Small intestine (tissue), 7 donors: ENCODE results near the gene AKIRIN1. TPM values are rescaled to one million over a fixed set of nuclear protein-coding genes. Genes with fewer than 3 reads are reported as not detected.

Experiments
- DNase-seq, 2 donors: peaks; one replicate each; pipeline versions ENCODE4 v3.0.0 to v3.0.0-alpha.2; 2013
- FAIRE-seq: peaks from 2 replicates; lab custom pipeline; 2012; peaks lifted over from hg19 to GRCh38; lab: Jason Lieb, UNC
- H3K27ac ChIP-seq, 3 donors: one replicate each; pipeline ENCODE4 v1.5.1; 2013; ENCODE audit warnings: low read length in 2 of 3, mild to moderate bottlenecking in 2 of 3, control low read depth in 1 of 3, inconsistent platforms in 1 of 3, low read depth in 1 of 3, moderate library complexity in 1 of 3
- H3K27me3 ChIP-seq, 3 donors: one replicate each; pipeline ENCODE4 v1.6.1; 2013; ENCODE audit warnings: low read length in 3 of 3, inconsistent platforms in 1 of 3; ENCODE audit not compliant: control insufficient read depth in 3 of 3, insufficient read depth in 3 of 3
- H3K36me3 ChIP-seq, 3 donors: one replicate each; pipeline ENCODE4 v1.6.1; 2013; ENCODE audit warnings: low read length in 3 of 3, inconsistent platforms in 1 of 3, low read depth in 1 of 3, mild to moderate bottlenecking in 1 of 3, moderate library complexity in 1 of 3; ENCODE audit not compliant: control insufficient read depth in 3 of 3, insufficient read depth in 2 of 3
- H3K4me1 ChIP-seq, 3 donors: one replicate each; pipeline ENCODE4 v1.6.1; 2013; ENCODE audit warnings: low read length in 2 of 3, inconsistent platforms in 1 of 3, low read depth in 1 of 3, mild to moderate bottlenecking in 1 of 3, moderate library complexity in 1 of 3; ENCODE audit not compliant: control insufficient read depth in 3 of 3, insufficient read depth in 2 of 3
- H3K4me3 ChIP-seq, 3 donors: one replicate each; pipeline ENCODE4 v1.5.1; 2013; ENCODE audit warnings: low read length in 3 of 3, control low read depth in 1 of 3, inconsistent platforms in 1 of 3, low read depth in 1 of 3, mild to moderate bottlenecking in 1 of 3, moderate library complexity in 1 of 3
- H3K9me3 ChIP-seq, 2 donors: one replicate each; pipeline ENCODE4 v1.6.1; 2013; ENCODE audit warnings: low read depth in 1 of 2, low read length in 1 of 2; ENCODE audit not compliant: control insufficient read depth in 2 of 2, insufficient read depth in 1 of 2
- WGBS, 3 donors: extraction: QIAGEN DNeasy Blood & Tissue Kit; methylation state at CpG; one replicate each; pipeline ENCODE4 v1.1.7; 2013; 5-methylcytosine and 5-hydroxymethylcytosine counted together
- polyA plus RNA-seq, 4 donors: library from polyadenylated mRNA; stranded (reverse) in 3 of 4; unstranded in 1 of 4; fragments of 200-250 nt in 3 of 4; fragments of 120-200 nt in 1 of 4; gene quantifications; one replicate each; pipeline versions ENCODE4 v1.2.1 to v1.2.3, GENCODE V29; 2013
- donor health status: healthy with polysubstance abuse.
- donor health status: control.
- donor health status: control.
- donor health status: Bipolar disorder and iron deficiency.
- donor health status: healthy.

The AKIRIN1 gene
- polyA plus RNA-seq, 4 donors = 24.5 to 35.8 (median 28.6) TPM

GRCh38 chr1:38989979-38990378 is 1.1 kb upstream of the AKIRIN1 start:
- peaks cover 0 to 14% (median 0%) of the 10 kb centered on the region in 3 donors for H3K36me3 ChIP-seq
- DNase-seq (no peak), FAIRE-seq (no peak)
- H3K9me3 ChIP-seq = no peaks in the 10 kb centered on the region
- 45 to 77% (median 74%) methylated on average over 2 of the region's 2 CpGs for WGBS, 3 donors
- no peak overlapping the region for H3K4me3 ChIP-seq
- no peaks in the 10 kb centered on the region for H3K27me3 ChIP-seq
- peaks cover 2 to 14% (median 5%) of the 10 kb centered on the region in 3 donors for H3K4me1 ChIP-seq
- peak overlapping the region in 1 of 3 donors; percentile 84 for H3K27ac ChIP-seq

- FAIRE-seq (no peak), DNase-seq (no peak)
Measured at GRCh38 chr1:38990386-38990737, 714 bp upstream of the AKIRIN1 start.

GRCh38 chr1:38991638-38992411 is 749 bp downstream of the AKIRIN1 start:
- WGBS, 3 donors = 0 to 1% (median 1%) methylated on average over 29 to 30 of the region's 30 CpGs
- Histone ChIP-seq H3K27me3 (no peaks in the 10 kb centered on the region), H3K4me3 (peak overlapping the region; percentile 95 to 100 (median 96)), H3K9me3 (no peaks in the 10 kb centered on the region), H3K36me3 (peaks cover 0 to 25% (median 0%) of the 10 kb centered on the region in 3 donors), H3K27ac (peak overlapping the region; percentile 84 to 85 (median 85)), H3K4me1 (peaks cover 2 to 7% (median 5%) of the 10 kb centered on the region in 3 donors)
- FAIRE-seq (no peak), DNase-seq (peak; percentile 40 to 59)

More at GRCh38 chr1:38990386-38990737, 714 bp upstream of the AKIRIN1 start:
- Histone ChIP-seq H3K27me3 (no peaks in the 10 kb centered on the region), H3K27ac (peak overlapping the region in 2 of 3 donors; percentile 84), H3K9me3 (no peaks in the 10 kb centered on the region), H3K4me3 (peak overlapping the region; percentile 48 to 95 (median 67)), H3K36me3 (peaks cover 0 to 14% (median 0%) of the 10 kb centered on the region in 3 donors), H3K4me1 (peaks cover 2 to 14% (median 5%) of the 10 kb centered on the region in 3 donors)
- 8 to 26% (median 8%) methylated on average over 5 of the region's 5 CpGs for WGBS, 3 donors

DNA sequence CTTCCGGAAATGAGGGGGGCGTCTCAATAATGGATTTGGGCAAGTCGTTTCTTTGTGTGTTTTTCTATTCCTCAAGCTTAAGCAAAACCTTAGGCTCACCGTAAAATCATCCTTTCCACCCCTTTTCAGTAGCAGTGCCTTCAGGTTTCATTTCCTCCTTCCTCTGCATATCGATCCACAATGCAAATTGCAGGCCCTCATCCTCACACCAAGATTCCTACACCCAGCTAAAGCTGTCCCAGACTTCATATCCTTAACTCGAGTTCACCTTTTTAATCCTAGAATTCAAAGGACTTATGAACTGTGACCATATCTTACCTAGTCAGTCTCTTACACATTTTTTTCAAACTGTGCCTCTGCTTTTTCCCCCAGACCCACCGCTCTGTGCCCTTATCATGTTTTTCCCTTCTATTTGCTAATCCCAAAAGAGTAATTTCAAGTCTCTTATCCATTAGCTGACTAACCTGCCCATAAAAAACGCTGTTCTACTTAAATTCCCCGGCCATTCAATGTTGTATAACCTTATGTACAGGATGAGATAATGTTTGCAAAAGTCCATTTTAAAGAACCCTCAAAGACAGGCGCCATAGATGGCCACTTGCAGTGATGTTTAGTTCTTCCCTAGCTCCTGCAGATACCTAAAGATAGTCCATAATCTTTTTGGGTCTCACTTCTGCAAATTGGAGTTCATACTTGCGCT is 1.5 kb downstream of the AKIRIN1 start:
- Histone ChIP-seq H3K4me1 (peaks cover 2 to 7% (median 5%) of the 10 kb centered on the region in 3 donors), H3K4me3 (peak overlapping the region; percentile 95 to 100 (median 96)), H3K36me3 (peaks cover 0 to 25% (median 0%) of the 10 kb centered on the region in 3 donors), H3K27me3 (no peaks in the 10 kb centered on the region), H3K27ac (peak overlapping the region in 2 of 3 donors; percentile 9 to 84), H3K9me3 (no peaks in the 10 kb centered on the region)
- FAIRE-seq (no peak), DNase-seq (peak; percentile 22 to 38)
- 15 to 21% (median 16%) methylated on average over 11 of the region's 11 CpGs for WGBS, 3 donors

- no peak overlapping the region for H3K27ac ChIP-seq
- peaks cover 2 to 7% (median 5%) of the 10 kb centered on the region in 3 donors for H3K4me1 ChIP-seq
- H3K9me3 ChIP-seq = no peaks in the 10 kb centered on the region
- WGBS, 3 donors = 89 to 96% (median 92%) methylated on average over 5 of the region's 5 CpGs
- FAIRE-seq (no peak), DNase-seq (no peak)
- peaks cover 2 to 25% (median 3%) of the 10 kb centered on the region in 3 donors for H3K36me3 ChIP-seq
- H3K27me3 ChIP-seq = no peaks in the 10 kb centered on the region
- no peak overlapping the region for H3K4me3 ChIP-seq
Measured at GRCh38 chr1:38994196-38994595, 3.1 kb downstream of the AKIRIN1 start.

DNA sequence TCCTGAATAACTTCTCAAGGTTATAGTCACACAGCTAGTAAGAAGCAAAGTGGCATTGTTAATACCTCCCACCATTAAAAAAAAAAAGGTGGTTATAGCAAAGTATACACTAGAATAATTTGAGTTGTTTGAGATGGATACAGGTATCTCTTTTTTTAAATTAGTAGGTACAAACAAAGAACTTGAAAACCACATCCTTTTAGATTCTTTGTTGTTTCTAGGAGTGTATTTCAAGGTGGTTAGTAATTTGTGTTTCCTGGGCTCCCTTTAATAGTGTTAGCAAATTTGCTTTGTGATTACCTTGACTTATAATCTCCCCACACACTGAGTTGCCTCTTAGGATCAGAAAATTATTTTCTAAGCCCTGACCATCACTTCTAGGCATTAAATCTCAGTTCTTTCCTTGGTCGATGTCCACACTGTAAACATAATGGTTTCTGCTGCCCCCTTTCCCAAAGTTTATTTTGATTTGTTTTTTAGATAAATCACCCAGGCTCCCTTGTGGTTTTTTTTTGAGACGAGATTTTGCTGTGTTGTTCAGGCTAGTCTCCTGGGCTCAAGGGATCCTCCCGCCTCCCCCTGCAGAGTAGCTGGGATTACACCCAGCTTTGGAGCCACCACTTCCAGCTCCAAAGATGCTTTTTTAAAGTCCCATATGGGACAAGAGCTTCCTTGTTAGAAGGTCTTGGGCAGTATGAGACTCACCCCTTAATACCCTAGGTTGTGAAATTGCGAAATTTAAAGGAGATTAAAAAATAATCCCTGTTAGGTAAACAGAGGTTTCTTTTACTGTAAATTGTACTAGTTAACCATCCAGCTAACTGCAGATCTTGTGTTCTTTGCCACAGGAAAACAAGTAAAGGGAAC is 6.2 kb downstream of the AKIRIN1 start:
- Histone ChIP-seq H3K27ac (peak overlapping the region in 1 of 3 donors; percentile 32), H3K36me3 (peaks cover 8 to 44% (median 16%) of the 10 kb centered on the region in 3 donors), H3K27me3 (no peaks in the 10 kb centered on the region), H3K9me3 (no peaks in the 10 kb centered on the region), H3K4me1 (peaks cover 0 to 2% (median 0%) of the 10 kb centered on the region in 3 donors), H3K4me3 (no peak overlapping the region)
- FAIRE-seq = no peak
- 48 to 79% (median 65%) methylated on average over 4 of the region's 4 CpGs for WGBS, 3 donors
- no peak for DNase-seq

DNA sequence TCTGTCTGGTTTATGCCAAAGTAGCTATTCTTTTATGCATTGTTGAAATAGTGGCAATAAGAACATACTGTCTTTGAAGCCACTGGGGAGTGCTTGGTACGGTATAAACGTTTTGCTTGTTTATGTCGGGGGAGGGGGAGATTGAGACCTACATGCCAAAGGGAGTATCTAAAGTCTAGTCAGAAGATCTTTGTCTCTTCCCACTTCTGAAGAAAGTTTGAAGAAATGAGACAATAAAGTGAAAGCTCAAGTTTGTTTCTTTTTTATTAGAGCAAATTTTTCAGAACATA is 6.8 kb downstream of the AKIRIN1 start:
- Histone ChIP-seq H3K27me3 (no peaks in the 10 kb centered on the region), H3K27ac (no peak overlapping the region), H3K36me3 (peaks cover 9 to 45% (median 18%) of the 10 kb centered on the region in 3 donors), H3K4me3 (no peak overlapping the region), H3K4me1 (peaks cover 0 to under 1% (median 0%) of the 10 kb centered on the region in 3 donors), H3K9me3 (no peaks in the 10 kb centered on the region)
- WGBS, 3 donors = 48 to 71% (median 55%) methylated on average over 3 of the region's 3 CpGs
- DNase-seq (no peak), FAIRE-seq (no peak)
